GM21723 (cell line): Measurements from ENCODE around the gene UNC93A.

Experiments used
- ATAC-seq: cut with Tn5 transposase; IDR thresholded peaks from one replicate; pipeline ENCODE4 v1.9.1; 2021; ENCODE audit warnings: mild to moderate bottlenecking, moderate library complexity; ENCODE audit not compliant: unreplicated experiment

The UNC93A gene

DNA sequence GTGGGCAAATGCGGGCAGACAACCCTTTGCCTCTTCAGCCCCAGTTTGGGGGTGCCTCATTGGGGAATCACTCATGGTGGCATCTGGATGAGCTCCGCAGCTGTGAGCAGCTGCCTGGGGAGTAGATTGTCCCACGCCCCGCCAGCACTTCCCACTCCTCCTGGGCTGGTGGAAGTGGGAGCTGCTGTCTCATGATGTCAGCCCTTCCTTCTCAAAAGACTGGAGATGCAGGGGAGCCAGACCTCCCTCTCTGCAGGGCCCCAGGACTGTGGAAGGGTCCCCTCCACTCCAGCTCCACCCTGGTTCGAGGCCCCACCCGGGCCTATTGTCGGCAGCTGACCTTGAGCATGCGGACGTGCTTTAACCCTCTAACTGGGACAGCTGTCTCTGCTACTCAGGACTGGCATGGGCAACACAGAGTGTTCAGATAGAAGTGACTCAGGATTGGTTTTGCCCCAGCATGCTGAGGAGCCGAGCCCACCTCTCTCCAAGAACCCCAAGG, 2.0 kb downstream of the UNC93A start:
- no peak for ATAC-seq

- no peak for ATAC-seq
Measured at GRCh38 chr6:167293590-167294091, 2.5 kb downstream of the UNC93A start.

DNA sequence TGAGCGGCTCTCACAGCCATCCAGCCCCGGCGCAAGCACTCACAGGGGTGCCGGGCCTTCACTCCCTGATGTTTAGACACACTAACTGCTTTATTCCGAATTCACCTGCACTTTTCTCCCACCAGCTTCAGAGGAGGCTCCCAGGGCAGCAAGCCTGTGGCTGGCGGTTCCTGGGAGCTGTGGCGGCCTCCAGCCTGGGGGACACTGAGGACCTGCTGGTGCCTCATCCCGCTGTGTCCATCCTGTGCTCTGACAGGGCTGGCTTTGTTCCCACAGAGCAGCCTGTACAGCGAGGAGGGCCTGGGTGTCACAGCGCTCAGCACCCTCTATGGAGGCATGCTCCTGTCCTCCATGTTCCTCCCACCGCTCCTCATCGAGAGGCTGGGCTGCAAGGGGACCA, 3.1 kb downstream of the UNC93A start:
- no peak for ATAC-seq

DNA sequence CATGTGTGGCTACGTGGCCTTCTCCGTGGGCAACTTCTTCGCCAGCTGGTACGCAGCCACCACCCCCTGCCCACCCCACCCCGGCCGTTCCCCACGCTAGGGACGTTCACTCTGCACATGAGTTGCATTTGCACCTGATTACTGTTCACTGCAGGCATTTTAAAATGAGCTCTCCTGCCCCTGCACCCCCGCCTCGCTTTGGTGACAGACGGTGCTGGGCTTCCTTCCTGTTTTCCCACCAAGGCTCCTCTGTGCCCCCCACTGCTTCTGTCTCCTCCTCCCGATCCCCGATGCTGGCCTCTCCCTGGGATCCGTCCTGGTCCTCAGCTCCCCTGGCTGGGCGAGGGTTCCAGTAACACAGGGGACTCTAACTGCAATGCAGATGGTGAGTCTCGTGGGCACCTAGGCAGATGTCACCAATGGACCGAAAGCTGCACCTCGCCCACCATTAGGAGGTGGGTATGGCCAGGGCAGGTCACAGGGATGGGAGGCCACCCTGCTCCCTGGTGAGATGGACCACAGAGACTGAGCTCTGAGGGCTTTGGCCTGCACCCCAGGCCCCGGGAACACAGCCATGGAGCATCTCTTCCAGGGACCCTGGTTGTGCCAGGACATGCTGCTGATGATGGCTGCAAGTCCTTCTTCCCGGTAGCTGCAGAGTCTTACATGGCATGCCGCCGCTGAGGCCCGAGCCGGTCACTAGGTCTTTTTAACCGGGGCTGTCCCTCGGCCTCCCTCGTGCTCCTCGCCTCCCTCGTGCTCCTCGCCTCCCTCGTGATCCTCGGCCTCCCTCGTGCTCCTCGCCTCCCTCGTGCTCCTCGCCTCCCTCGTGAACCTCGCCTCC, 3.8 kb downstream of the UNC93A start:
- no peak for ATAC-seq

DNA sequence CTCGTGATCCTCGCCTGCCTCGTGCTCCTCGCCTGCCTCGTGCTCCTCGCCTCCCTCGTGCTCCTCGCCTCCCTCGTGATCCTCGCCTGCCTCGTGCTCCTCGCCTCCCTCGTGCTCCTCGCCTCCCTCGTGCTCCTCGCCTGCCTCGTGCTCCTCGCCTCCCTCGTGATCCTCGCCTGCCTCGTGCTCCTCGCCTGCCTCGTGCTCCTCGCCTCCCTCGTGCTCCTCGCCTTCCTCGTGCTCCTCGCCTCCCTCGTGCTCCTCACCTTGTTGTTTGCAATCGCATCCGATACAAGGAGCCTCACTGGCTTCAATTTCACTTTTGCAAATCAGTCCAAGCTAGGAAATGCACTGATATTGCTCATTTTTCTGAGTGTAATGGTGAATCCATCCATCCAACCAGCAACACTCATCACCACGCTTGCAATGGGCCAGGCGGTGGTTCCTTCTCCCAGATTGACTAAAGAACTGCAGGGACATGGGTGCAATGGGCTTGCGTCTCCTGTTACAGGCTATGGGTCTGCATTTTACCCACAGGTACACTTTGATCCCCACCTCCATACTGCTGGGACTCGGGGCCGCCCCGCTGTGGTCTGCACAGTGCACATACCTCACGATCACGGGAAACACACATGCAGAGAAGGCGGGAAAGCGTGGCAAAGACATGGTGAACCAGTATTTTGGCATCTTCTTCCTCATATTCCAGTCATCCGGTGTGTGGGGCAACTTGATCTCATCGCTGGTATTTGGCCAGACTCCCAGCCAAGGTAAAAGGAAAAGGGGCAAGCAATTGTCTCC, 4.6 kb downstream of the UNC93A start:
- no peak for ATAC-seq

DNA sequence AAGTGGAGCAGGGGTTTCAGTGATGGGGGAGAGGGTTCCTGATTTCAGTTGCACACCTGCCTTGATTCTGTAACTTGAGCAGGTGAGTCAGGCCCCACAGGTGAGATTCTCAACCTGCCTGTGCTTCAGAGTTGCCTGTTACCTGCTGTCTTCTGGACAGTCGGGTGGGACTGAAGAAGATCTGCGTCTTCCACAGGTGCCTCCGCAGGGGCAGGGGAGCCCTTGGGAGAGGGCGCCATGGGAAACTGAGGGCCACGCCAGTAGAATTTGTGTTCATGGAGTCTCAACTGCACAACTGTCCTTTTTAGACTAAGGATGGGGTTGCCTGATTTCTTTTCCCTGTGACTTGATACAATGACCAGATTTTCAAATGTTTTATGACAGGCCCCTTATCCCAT, 5.2 kb downstream of the UNC93A start:
- ATAC-seq = no peak

DNA sequence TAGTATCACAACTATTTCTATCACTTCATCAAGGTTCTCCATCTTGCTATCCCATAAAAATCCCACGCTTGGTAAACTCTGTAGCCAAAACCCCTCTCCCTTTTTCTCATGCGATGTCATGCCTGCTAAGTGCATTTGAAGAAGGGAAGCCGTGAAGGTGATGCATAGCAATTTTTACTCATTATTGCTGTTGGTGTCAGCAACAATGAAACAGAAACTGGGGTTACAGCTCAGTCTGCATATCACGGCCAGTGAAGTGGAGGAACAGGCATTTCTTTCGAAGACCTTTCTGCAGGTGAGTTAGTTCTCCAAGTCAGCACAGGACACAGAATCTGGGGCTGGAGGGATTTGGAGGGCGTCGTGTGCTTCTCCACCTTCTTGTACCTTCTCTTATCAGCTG, 5.8 kb downstream of the UNC93A start:
- ATAC-seq = no peak

- no peak for ATAC-seq
Measured at GRCh38 chr6:167298127-167298526, 7.0 kb downstream of the UNC93A start.

GRCh38 chr6:167299641-167300308, 8.7 kb downstream of the UNC93A start:
- ATAC-seq = no peak

DNA sequence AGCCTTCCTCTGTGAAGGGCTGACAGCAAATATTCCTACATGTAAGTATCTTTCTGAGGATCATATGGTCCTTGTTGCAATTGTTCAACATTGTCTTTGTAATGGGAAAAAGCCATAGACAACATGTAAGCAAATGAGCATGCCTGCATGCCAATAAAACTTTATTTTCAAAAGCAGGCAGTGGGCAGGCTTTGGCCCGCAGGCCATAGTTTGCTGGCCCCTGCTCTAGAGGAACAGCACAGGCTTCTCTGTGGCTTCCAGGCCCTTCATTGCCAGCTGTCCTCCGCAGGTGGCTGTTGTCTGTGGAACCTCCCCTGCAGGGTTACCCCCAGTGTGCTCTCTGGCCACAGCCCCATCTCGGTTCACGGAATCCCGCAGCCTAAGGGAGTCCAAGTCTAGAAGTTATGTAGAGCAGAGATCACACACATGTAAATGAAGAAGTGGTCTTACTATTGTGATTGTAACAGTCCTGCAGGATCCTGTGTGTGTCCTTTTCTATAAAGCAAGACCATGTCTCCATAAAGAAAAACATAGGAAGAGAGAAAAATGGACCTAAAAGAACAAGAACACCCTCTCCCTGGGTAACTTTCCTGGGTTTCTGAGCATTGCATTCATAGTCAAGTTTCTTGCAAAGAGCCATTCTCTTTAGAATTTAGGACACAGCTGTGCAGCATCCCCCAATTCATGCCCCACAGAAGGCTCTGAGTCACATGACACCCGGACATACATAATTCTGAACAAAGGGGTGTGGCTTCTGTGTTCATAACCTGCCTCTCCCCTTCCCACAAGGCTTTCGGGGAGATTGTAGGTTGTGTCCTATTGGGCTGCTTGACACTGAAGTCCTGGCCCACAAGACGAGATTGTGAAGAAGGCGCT, 10.0 kb downstream of the UNC93A start:
- ATAC-seq = no peak

- ATAC-seq = no peak
Measured at GRCh38 chr6:167302074-167302473, 11.0 kb downstream of the UNC93A start.

- ATAC-seq = no peak
Measured at GRCh38 chr6:167302796-167303195, 11.7 kb downstream of the UNC93A start.

DNA sequence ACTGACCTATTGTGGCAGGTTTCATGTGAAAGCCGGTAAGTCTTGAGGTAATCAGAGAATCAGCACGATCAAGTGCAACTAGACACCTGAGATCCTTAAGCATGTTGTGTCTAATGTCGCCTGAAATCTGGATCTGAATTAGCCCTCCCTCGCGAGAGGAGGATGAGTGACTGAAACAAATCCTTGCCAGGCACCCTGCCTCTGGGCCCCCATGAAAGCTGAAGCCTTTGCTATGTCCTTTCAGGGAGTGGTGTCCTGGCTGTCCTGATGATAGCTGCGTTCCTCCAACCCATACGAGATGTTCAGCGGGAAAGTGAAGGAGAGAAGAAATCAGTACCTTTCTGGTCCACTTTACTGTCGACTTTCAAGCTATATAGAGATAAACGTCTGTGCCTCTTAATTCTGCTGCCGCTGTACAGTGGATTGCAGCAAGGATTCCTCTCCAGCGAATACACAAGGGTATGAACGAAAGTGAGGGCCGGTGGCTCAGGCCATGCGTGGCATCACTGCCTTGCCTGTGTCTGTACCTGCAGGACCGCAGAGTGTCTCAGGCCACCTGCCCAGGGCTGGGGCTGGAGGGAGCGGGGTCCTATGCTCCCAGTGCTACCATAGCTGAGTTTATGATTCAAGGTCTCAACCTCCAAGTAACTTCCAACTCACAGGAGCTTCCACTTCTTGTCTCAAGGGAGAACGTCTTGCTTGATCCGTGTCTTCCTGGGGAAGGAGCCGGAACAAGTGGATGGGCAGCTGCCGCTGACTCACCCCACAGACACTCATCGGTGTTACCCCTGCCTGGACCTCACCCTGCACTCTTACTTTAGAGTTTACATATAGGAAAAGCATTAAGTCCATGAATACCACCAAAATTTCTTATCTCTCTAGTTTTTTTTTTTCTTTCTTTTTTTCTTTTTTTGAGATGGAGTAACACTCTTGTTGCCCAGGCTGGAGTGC, 12.8 kb downstream of the UNC93A start:
- no peak for ATAC-seq

DNA sequence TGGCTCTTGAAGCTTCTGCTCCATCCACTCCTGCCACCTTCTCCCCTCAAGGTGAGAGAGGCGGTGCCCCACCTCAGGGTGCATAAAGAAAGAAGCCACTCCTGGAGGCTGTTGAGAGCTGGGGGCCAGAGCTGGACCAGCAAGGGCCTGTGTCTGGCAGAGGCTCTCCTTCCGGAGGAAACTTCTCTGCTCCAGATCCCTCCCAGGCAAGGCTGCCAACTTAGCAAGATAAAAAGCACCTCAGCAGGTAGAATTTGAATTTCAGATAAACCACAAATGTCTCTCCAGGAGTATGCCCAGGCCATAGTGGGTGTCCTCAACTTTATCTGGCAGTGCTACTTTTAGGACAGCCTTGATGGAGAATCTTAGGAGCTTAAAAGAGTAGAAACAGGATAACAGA, 13.8 kb downstream of the UNC93A start:
- no peak for ATAC-seq

DNA sequence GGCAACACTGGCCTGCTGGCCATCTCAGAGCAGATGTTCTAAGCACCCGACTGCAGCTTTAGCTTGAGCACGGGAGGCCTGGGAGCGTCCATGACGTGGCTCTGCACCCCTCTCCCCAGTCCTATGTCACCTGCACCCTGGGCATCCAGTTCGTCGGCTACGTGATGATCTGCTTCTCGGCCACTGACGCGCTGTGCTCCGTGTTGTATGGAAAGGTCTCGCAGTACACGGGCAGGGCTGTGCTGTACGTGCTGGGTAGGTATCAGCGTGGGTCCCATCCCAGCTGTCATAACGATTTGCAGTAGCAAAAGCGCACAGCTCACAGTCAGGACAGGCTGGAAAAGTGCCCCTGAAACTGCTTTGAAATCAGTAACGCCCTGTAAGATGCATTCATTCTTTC, 14.7 kb downstream of the UNC93A start:
- no peak for ATAC-seq

DNA sequence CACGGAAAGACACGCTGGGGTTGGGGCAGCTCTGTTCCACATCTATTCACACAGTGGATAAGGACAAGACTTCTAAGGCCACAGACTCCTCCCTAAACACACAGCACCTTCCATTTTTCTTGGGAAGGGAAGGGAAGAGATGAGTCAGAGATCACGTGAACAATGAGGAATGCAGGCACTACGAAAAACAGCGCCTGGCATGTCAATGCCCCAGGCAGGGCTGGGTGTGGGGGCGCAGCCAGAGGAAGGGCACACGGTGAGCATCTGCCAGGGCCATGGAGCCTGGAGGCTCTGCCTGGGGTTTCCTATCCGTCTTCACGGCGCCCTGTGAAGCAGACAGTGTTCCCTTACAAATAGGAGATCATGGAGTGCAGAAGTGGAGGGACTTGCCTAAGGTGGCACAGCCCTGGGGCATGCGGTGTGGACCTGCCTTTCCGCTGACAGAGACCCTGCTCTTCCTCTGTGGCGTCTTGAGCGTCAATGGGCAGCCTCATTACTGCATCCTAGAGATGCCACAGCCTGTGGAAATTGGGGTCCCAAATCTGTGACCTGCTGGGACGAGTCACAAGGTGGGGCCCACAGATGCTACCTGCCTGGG, 15.4 kb downstream of the UNC93A start:
- ATAC-seq = no peak

GRCh38 chr6:167307342-167307955, 16.3 kb downstream of the UNC93A start:
- no peak for ATAC-seq

DNA sequence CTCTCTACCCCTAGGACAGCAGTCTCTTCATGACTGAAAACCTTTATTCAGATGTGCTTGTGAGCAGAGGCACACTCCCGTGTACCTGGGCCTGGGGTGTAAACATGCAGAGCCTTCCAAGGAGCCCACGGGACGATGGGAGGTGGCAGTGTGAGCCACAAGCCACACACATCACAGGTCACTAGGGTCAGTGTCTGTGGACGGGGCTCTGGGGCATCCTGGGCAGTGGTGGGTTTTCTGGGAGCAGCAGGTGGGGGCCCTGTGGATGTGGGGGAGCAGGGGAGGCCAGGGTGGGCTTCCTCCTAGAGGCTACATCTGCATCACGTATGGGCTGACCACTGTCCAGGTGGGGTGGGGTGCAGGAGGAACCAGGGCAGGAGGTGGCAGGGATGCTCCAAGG, 17.1 kb downstream of the UNC93A start:
- no peak for ATAC-seq
